HG02623 (cell line): ENCODE results near the gene KRT79.

Source experiments
- ATAC-seq: cut with Tn5 transposase; IDR thresholded peaks from one replicate; pipeline ENCODE4 v1.9.1; 2021; ENCODE audit warnings: moderate library complexity; ENCODE audit not compliant: unreplicated experiment

KRT79 gene

GRCh38 chr12:52836042-52836466, 1.9 kb upstream of the KRT79 start:
- no peak for ATAC-seq

DNA sequence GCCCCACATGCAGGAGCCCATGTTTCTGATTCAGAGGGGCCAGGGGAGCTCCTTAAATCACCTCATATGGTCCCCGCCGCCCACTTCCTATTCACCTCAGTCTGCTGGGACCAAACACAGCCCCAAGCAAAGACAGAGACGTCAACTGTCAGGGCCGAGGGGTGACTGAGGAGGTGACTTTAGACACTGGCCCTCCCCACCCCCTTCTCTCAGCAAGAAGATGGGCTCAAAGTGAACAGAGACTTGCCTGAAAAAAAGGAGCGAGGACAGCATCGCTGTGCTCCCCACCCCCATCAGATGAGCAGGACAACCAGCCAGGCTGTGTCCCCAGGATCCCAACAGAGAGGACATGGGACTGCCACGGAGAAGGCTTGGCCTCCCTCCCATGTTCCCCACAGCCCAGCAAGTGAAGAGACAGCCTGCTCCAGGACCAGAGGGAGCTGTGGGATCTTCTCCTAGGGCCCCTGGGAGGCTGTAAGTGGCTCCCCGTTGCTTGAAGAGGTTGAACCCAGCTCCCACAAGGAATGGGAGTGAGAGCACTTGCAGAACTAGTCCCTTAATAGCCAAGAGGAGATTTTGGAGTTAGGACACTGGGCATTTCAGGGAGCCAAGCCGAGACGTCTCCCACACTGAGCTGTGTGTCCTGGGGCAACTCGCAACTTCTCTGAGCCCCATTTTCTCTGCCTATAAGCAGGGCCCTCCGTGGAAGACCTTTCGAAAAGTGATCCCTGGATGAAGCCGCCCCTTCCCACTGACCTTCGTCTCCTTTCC, 1.3 kb upstream of the KRT79 start:
- ATAC-seq, result no peak

DNA sequence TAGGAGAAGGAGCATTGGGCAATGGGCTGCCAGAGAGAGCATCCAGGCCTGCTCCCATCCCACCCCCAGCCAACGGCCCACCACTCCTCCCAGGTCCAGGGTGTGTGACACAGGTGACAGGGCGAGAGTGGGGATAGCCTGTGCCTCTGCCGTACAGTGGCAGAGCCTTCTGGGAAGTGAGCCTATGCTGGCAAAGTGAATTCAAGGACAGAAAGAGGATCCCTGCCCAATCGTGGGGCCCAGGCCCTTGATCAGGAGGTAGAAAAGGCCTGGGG, 553 bp upstream of the KRT79 start:
- no peak for ATAC-seq

DNA sequence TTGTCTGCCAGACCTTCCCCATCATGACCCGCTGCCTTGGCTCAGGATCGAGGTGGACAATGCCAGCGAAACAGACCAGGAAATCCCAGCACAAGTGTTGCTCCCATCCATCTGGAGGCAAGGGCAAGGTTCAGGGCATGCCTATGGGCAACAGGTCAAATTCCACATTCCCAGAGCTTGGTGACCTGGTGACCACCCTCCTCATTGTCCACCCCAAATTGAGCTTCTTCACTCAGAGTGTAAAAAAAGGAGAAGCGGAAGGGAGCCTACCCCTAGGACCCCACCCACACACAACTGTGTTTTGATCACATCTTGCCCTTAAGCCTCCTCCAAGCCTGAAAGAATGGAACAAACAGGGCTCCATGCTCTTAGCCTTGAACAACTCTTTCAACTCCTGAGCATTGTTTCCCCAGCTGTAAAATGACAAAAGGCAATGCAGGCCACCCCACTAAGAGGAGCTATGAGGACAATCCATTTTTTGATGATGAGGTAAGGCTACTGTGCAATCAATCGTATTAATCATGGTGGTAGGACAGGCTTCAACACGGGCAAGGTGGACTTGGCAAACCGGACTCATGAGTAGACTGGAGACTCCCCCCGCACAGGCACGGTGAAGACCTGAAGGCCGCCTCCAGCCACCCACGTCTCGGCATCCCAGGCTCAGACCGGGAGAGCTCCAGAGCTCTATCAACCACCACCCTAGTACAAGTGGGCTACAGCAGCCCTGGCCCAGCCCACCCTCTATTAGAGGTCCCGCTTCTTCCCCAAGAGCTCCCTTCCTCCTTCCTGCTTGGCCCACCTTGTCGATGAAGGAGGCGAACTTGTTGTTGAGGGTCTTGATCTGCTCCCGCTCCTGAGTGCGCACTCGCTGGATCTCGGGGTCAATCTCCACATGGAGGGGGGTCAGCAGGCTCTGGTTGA, 866 bp downstream of the KRT79 start:
- ATAC-seq, result no peak

GRCh38 chr12:52832451-52832850, 1.7 kb downstream of the KRT79 start:
- ATAC-seq, result no peak

GRCh38 chr12:52831251-52831650, 2.9 kb downstream of the KRT79 start:
- ATAC-seq, result no peak

- no peak for ATAC-seq
Observed at GRCh38 chr12:52829986-52830770, 3.9 kb downstream of the KRT79 start.

DNA sequence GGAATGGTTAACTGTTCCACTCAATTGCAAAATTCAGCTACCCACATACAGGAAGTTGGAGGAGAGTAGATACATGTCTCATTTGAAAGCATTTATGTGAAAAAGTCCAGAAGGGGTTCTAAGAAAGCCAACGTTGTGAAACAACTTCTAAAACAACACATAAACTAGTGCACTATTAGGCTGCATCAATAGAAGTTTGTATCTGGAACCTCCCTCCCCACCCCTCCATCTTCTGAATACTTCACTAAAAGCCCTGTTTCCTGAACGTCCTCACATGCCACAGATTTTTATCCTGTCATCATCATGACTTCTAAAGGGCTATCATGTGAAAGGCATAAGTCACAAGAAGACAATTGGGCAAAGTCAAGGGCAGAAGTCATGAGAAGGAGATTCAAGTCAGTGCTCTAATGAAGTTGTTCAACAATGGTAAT, 5.5 kb downstream of the KRT79 start:
- ATAC-seq, result no peak

- ATAC-seq, result no peak
Observed at GRCh38 chr12:52828156-52828555, 6.0 kb downstream of the KRT79 start.

- ATAC-seq, result no peak
Observed at GRCh38 chr12:52827499-52828090, 6.5 kb downstream of the KRT79 start.

GRCh38 chr12:52826611-52827498, 7.3 kb downstream of the KRT79 start:
- no peak for ATAC-seq

DNA sequence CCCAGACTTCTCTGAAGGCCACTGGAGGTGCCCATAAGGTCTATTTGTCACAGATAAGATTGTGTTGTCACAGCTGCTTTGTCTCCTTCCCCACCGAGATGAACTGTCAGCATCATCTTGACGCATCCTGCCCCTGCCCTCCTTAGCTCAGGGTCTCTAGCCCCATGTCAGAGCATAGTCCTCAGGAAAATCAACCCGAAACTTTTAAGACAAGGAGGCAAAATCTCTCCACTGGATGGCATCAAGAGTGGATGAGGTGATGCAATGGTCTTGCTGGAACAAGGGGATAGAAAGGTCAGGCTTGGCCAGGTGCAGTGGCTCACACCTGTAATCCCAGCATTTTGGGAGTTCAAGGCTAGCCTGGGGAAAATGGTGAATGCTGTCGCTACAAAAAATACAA, 8.2 kb downstream of the KRT79 start:
- ATAC-seq, result no peak

DNA sequence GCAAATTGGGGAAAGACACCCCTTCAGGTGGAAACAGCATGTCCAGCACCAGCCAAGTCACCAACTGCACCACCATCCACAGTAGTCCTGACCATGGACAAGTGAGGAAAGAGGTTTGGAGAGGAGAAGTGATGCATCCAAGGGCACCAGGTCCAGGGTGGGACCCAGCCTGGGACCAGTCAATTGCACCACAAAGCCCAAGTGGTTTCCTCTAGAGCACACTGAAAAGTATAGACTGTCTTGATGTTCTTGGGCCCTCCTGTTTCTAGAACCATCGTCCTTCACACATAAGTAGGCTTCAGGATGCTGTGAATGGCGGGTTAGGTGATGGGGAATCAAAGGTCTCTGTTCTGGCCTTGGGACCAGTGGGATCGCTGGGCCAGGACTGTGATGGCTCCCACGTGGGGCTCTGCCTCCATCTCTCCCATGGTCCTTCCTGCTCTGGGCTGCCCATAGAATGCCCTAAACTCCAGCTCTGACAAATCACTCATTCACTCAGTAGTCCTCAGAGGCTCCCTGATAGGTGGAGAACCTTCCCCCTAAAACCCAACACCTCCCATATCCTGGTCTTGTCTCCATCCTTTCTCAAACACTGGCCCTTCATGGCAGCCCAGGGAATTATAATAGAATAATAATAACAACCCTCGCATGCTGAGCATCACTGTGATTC, 9.2 kb downstream of the KRT79 start:
- no peak for ATAC-seq

- ATAC-seq, result no peak
Observed at GRCh38 chr12:52823761-52824450, 10.2 kb downstream of the KRT79 start.

- no peak for ATAC-seq
Observed at GRCh38 chr12:52822771-52823510, 11.2 kb downstream of the KRT79 start.

DNA sequence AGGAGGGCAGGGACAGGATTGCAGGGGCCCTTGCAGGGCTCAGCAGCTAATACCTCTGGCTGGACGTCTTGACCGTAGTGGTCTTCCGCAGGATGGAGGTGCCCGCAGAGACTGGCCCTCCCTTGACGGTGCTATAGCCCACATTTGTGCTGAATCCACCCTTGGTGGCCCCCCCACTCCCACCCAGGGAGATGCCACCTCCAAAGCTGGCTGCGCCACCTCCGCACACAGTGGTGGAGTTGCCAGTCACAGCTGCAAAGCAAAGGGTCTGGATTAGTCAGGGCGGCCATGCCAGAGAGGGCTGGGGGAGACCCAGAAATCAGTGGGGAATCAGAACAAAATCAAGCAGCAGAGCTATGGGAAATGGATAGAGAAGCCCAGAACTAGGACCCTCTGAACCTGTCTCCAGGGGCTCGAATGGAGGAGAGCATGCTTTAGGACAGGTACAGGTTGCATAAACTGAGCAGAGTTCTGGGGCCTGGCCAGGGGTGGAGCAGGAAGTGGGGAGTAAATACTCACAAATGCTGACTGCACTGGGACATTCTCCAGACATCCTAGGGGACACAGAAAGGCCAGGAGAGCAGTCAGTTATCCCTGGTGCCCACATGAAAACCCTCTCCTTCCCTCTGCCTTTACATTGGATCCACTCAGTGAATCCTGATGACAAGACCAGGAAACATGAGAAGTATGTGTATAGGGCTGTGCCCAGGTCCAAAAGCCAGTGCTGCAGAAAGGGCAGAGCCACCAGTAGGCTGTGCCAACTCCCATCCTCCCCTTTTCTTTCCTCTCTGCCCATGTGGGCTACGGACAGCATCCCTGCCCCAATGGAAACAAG, 12.1 kb downstream of the KRT79 start:
- no peak for ATAC-seq

DNA sequence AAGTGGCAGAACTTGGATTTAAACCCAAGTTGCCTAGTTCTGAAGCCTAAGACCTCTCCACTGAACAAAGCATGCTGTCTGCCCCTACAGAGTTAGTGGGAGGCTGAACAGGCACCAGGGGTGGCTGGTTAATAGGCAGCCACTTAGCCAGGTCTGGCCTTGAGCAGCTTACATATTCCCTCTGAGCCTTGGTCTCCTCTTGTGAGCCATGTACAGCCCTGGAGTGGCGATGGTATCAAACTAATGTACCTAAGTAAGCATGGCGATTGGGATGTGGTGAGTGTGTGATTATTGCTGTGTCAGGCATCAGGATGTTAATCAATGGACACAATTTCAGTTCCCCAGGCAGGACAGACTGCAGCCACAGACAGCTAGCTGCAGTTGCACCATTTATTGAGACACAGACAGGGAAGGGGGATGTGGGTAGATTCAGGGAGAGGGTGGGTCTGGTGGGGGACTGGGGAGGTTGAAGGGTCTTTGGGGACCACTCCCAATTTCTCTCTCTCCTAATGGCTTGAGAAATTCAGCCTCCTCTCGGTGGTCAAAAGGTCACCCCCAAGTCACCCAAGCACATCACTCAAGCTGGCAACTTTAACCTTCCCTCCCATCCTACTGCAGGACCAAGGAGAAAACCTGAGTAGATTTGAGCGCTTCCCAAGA, 12.9 kb downstream of the KRT79 start:
- ATAC-seq, result no peak
